Measurements from ENCODE around the gene HIVEP3. TPM values are rescaled to one million over a fixed set of nuclear protein-coding genes. Genes with fewer than 3 reads are reported as not detected.

Gene HIVEP3
- total and polyA plus RNA-seq, 4 donors: 7.0 to 14.7 (median 8.8) TPM

GRCh38 chr1:41468122-41468762 lies 450.5 kb downstream of the HIVEP3 start:
- no peak overlapping the region for H3K9ac ChIP-seq (ENCODE audit: insufficient read depth in 1 of 2, low read length in 2 of 2)
- DNase-seq (no peak), ATAC-seq (ENCODE audit: insufficient read depth, low FRiP score) (no peak)
- no peaks in the 10 kb centered on the region for H3K36me3 ChIP-seq (ENCODE audit: control insufficient read depth in 4 of 4, insufficient read depth in 4 of 4, low read length in 4 of 4)
- H3K27ac ChIP-seq (ENCODE audit: low read depth in 1 of 2, low read length in 1 of 2): no peak overlapping the region
- no peaks in the 10 kb centered on the region for H3K4me1 ChIP-seq (ENCODE audit: control insufficient read depth in 5 of 5, insufficient read depth in 5 of 5, low read length in 5 of 5)
- no peaks in the 10 kb centered on the region for H3K9me3 ChIP-seq (ENCODE audit: control insufficient read depth in 4 of 4, insufficient read depth in 3 of 4, low read length in 3 of 4)
- no peak for TF ChIP-seq CTCF (IDR thresholded peaks at IDR 0.05; ENCODE audit: control extremely low read depth, extremely low read depth)
- H3K4me3 ChIP-seq: no peak overlapping the region
- no peaks in the 10 kb centered on the region for H3K27me3 ChIP-seq (ENCODE audit: control insufficient read depth in 3 of 3, insufficient read depth in 3 of 3, low read length in 2 of 3)
- WGBS, 2 donors: 82 to 93% methylated on average over 12 of the region's 12 CpGs

GRCh38 chr1:41467673-41468072 lies 451.0 kb downstream of the HIVEP3 start:
- Histone ChIP-seq H3K36me3 (ENCODE audit: control insufficient read depth in 4 of 4, insufficient read depth in 4 of 4, low read length in 4 of 4) (no peaks in the 10 kb centered on the region), H3K4me1 (ENCODE audit: control insufficient read depth in 5 of 5, insufficient read depth in 5 of 5, low read length in 5 of 5) (peaks cover 0 to 1% (median 0%) of the 10 kb centered on the region in 5 donors), H3K4me3 (no peak overlapping the region), H3K27me3 (ENCODE audit: control insufficient read depth in 3 of 3, insufficient read depth in 3 of 3, low read length in 2 of 3) (no peaks in the 10 kb centered on the region), H3K9ac (ENCODE audit: insufficient read depth in 1 of 2, low read length in 2 of 2) (no peak overlapping the region), H3K9me3 (ENCODE audit: control insufficient read depth in 4 of 4, insufficient read depth in 3 of 4, low read length in 3 of 4) (no peaks in the 10 kb centered on the region), H3K27ac (ENCODE audit: low read depth in 1 of 2, low read length in 1 of 2) (no peak overlapping the region)
- DNase-seq: no peak
- TF ChIP-seq CTCF (IDR thresholded peaks at IDR 0.05; ENCODE audit: control extremely low read depth, extremely low read depth): no peak
- no peak for ATAC-seq (ENCODE audit: insufficient read depth, low FRiP score)
- WGBS, 2 donors: 58 to 66% methylated on average over 4 of the region's 4 CpGs

- ATAC-seq (ENCODE audit: insufficient read depth, low FRiP score): no peak
- TF ChIP-seq CTCF (IDR thresholded peaks at IDR 0.05; ENCODE audit: control extremely low read depth, extremely low read depth): no peak
Measured at GRCh38 chr1:41466146-41466545, 452.6 kb downstream of the HIVEP3 start.

GRCh38 chr1:41465741-41466140 lies 453.0 kb downstream of the HIVEP3 start:
- Histone ChIP-seq H3K4me3 (no peak overlapping the region), H3K9me3 (ENCODE audit: control insufficient read depth in 4 of 4, insufficient read depth in 3 of 4, low read length in 3 of 4) (no peaks in the 10 kb centered on the region), H3K9ac (ENCODE audit: insufficient read depth in 1 of 2, low read length in 2 of 2) (no peak overlapping the region), H3K27ac (ENCODE audit: low read depth in 1 of 2, low read length in 1 of 2) (no peak overlapping the region), H3K27me3 (ENCODE audit: control insufficient read depth in 3 of 3, insufficient read depth in 3 of 3, low read length in 2 of 3) (no peaks in the 10 kb centered on the region), H3K4me1 (ENCODE audit: control insufficient read depth in 5 of 5, insufficient read depth in 5 of 5, low read length in 5 of 5) (peaks cover 0 to 6% (median 0%) of the 10 kb centered on the region in 5 donors), H3K36me3 (ENCODE audit: control insufficient read depth in 4 of 4, insufficient read depth in 4 of 4, low read length in 4 of 4) (no peaks in the 10 kb centered on the region)
- ATAC-seq (ENCODE audit: insufficient read depth, low FRiP score): no peak
- 96 to 100% methylated on average over 1 of the region's 1 CpG for WGBS, 2 donors
- TF ChIP-seq CTCF (IDR thresholded peaks at IDR 0.05; ENCODE audit: control extremely low read depth, extremely low read depth): no peak
- DNase-seq: no peak

More at GRCh38 chr1:41466146-41466545, 452.6 kb downstream of the HIVEP3 start:
- no peak overlapping the region for H3K9ac ChIP-seq (ENCODE audit: insufficient read depth in 1 of 2, low read length in 2 of 2)
- WGBS, 2 donors: 77 to 81% methylated on average over 5 of the region's 5 CpGs
- no peak overlapping the region for H3K4me3 ChIP-seq
- no peak for DNase-seq
- no peaks in the 10 kb centered on the region for H3K9me3 ChIP-seq (ENCODE audit: control insufficient read depth in 4 of 4, insufficient read depth in 3 of 4, low read length in 3 of 4)
- no peaks in the 10 kb centered on the region for H3K27me3 ChIP-seq (ENCODE audit: control insufficient read depth in 3 of 3, insufficient read depth in 3 of 3, low read length in 2 of 3)
- H3K4me1 ChIP-seq (ENCODE audit: control insufficient read depth in 5 of 5, insufficient read depth in 5 of 5, low read length in 5 of 5): peaks cover 0 to 6% (median 0%) of the 10 kb centered on the region in 5 donors
- no peak overlapping the region for H3K27ac ChIP-seq (ENCODE audit: low read depth in 1 of 2, low read length in 1 of 2)
- H3K36me3 ChIP-seq (ENCODE audit: control insufficient read depth in 4 of 4, insufficient read depth in 4 of 4, low read length in 4 of 4): no peaks in the 10 kb centered on the region
